WERI-Rb-1 (cell line): ENCODE results near the gene CERS5.
"Not testable (repeated sequence)": the region's sequence is repeated elsewhere in the genome, so short reads cannot be mapped to it uniquely, and the experiment has no call there.

ENCODE experiments used
- DNase-seq: peaks from one replicate; pipeline ENCODE4 v3.0.0-alpha.2; 2020
- H3K27ac ChIP-seq: fragments of 250-450 bp; sonication (Bioruptor Pico); 2 replicates; pipeline ENCODE4 v1.5.1; 2020; ENCODE audit warnings: mild to moderate bottlenecking, moderate library complexity
- H3K27me3 ChIP-seq: fragments of 250-450 bp; sonication (Bioruptor Pico); 2 replicates; pipeline ENCODE4 v1.5.1; 2021; ENCODE audit warnings: mild to moderate bottlenecking, low read depth, moderate library complexity; ENCODE audit not compliant: insufficient read depth, severe bottlenecking
- H3K36me3 ChIP-seq: fragments of 250-450 bp; sonication (Bioruptor Pico); 2 replicates; pipeline ENCODE4 v1.5.1; 2020; ENCODE audit warnings: mild to moderate bottlenecking, moderate library complexity
- H3K4me3 ChIP-seq: 2 replicates; pipeline ENCODE4 v1.5.1; 2011; ENCODE audit warnings: low read depth, mild to moderate bottlenecking, control low read depth, low read length
- H3K9me3 ChIP-seq: fragments of 250-450 bp; sonication (Bioruptor Pico); 2 replicates; pipeline ENCODE4 v1.5.1; 2021; ENCODE audit warnings: mild to moderate bottlenecking, moderate library complexity; ENCODE audit not compliant: severe bottlenecking
- CTCF ChIP-seq: IDR thresholded peaks from 2 replicates; pipeline ENCODE4 v1.5.1; 2011; ENCODE audit warnings: low read depth, mild to moderate bottlenecking, control low read depth, inconsistent platforms, low read length

CERS5 gene

GRCh38 chr12:50084775-50085614 lies 82.2 kb downstream of the CERS5 start, which contains the start of gene SMARCD1:
Gene SMARCD1, plus strand, starts transcription at chr12:50085342. Its CDS starts 28 bp downstream, at chr12:50085370.
- DNase-seq: peak; percentile 96
- TF ChIP-seq CTCF: peak; percentile 79
- Histone ChIP-seq H3K9me3 (no peaks in the 10 kb centered on the region), H3K27ac (peak within 1 kb of the TSS; percentile 96), H3K27me3 (no peaks in the 10 kb centered on the region), H3K36me3 (peaks cover 36% of the 10 kb centered on the region), H3K4me3 (peak within 1 kb of the TSS; percentile 52)

DNA sequence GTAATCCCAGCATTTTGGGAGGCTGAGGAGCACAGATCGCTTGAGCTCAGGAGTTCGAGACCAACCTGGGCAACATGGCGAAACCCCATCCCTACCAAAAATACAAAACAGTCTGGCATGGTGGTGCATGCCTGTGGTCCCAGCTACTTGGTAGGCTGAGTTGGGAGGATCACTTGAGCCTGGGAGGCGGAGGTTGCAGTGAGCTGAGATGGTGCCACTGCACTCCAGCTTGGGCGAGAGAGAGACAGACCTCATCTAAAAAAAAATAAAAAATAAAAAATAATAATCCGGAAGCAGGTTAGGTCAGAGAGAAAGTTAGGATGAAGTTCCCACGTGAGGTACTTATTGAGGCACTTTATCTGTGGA lies 82.8 kb downstream of the CERS5 start:
- Histone ChIP-seq H3K36me3 (peaks cover 30% of the 10 kb centered on the region), H3K27ac (peak overlapping the region; percentile 96), H3K4me3 (peak overlapping the region; percentile 52)
- not testable (repeated sequence) for DNase-seq, H3K27me3 ChIP-seq, H3K9me3 ChIP-seq

DNA sequence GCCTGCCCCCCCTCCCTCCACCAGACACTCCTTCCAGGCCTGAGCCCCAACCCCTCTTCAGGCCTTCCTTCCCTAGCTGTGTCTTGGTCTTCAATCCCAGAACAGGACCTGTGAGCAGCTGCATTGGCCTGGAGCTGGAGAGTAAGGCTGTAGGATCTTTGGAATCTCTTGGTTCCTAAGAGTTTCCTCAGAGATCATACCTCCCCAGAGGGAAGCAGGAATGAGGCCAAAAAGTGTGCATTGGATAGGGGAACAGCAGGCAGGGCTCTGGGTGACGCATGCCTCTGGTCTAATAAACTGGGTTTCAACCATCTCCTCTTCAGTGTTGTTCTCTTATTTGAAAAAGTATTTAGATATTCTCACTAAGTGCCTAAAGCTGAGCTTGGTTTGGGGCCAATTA lies 83.9 kb downstream of the CERS5 start:
- Histone ChIP-seq H3K9me3 (no peaks in the 10 kb centered on the region), H3K27ac (no peak overlapping the region), H3K27me3 (no peaks in the 10 kb centered on the region), H3K36me3 (peaks cover 19% of the 10 kb centered on the region), H3K4me3 (no peak overlapping the region)
- DNase-seq: no peak
- TF ChIP-seq CTCF: no peak

DNA sequence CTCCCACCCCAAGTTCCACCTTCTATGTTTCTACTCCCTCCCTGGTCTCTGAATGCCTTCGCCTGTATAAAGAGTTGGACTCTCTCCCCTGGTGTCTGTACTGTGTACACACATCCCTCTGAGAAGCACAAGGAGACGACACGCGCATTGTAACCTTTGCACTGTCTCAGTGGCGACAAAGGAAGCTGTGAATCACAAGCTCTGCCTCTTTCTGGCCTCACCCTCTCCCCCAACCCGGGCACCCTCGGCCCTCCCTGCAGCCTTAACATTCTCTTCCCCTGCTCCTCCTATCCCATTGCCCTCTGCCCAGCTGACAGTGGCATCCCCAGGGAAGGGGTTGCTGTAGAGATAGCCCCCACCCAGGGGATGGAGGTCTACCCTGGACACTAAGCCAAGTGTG lies 84.5 kb downstream of the CERS5 start:
- Histone ChIP-seq H3K4me3 (no peak overlapping the region), H3K27ac (no peak overlapping the region), H3K27me3 (no peaks in the 10 kb centered on the region), H3K36me3 (peaks cover 15% of the 10 kb centered on the region), H3K9me3 (no peaks in the 10 kb centered on the region)
- DNase-seq: no peak
- TF ChIP-seq CTCF: no peak

DNA sequence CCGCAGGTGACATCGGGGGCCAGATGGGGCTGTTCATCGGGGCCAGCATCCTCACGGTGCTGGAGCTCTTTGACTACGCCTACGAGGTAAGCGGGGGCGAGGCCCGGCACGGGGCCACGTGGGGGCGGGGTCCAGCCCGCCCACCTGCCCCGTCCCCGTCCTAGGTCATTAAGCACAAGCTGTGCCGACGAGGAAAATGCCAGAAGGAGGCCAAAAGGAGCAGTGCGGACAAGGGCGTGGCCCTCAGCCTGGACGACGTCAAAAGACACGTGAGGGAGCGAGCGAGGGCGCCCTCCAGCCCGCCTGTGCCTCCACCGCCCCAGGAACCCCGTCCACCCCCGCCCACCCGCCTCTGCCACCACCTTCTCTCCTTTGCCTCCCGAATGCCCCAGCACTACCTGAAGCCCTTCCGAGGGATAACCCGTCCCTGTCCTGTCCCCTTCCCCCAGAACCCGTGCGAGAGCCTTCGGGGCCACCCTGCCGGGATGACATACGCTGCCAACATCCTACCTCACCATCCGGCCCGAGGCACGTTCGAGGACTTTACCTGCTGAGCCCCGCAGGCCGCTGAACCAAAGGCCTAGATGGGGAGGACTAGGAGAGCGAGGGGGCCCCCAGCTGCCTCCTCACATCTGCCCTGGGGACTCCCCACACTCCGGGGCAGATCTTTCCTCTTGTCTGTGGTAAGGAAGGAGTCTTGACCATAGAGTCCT lies 85.9 kb downstream of the CERS5 start:
- Histone ChIP-seq H3K36me3 (peaks cover 4% of the 10 kb centered on the region; the same call in 1 of the 2 replicates), H3K4me3 (no peak overlapping the region), H3K27ac (no peak overlapping the region), H3K9me3 (no peaks in the 10 kb centered on the region), H3K27me3 (no peaks in the 10 kb centered on the region)
- no peak for DNase-seq
- TF ChIP-seq CTCF: no peak

DNA sequence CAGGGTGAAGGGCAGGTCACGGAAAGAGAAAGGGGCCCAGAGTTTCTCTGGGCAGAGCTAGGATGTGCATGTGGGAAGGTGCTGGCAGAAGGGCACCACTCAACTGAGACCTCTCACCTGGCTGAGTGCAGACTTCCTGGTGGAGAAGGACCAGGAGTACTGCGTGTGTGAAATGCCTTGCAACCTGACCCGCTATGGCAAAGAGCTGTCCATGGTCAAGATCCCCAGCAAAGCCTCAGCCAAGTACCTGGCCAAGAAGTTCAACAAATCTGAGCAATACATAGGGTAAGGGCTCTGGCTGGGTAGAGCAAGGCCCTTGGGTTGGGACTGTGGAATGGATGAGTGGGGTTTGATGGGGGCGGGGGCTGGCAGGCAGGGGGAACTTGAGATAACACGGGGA lies 87.4 kb downstream of the CERS5 start:
- Histone ChIP-seq H3K9me3 (no peaks in the 10 kb centered on the region), H3K27ac (no peak overlapping the region), H3K27me3 (no peaks in the 10 kb centered on the region), H3K36me3 (no peaks in the 10 kb centered on the region), H3K4me3 (no peak overlapping the region)
- TF ChIP-seq CTCF: no peak
- DNase-seq: no peak
